Nephron progenitor cell (in vitro differentiated cells): ENCODE measurements around the gene LTBP2.

Experiments
- DNase-seq: peaks from one replicate; pipeline ENCODE4 v3.0.0; 2021
- H3K27ac Mint-ChIP-seq: 2 replicates; pipeline ENCODE4 v1.8.0; 2021; ENCODE audit warnings: mild to moderate bottlenecking, moderate library complexity, mixed read lengths
- H3K27me3 Mint-ChIP-seq: 2 replicates; pipeline ENCODE4 v1.8.0; 2021; ENCODE audit warnings: mild to moderate bottlenecking, low read depth, mixed read lengths; ENCODE audit not compliant: poor library complexity
- H3K36me3 Mint-ChIP-seq: 2 replicates; pipeline ENCODE4 v1.8.0; 2021; ENCODE audit warnings: low read depth, mixed read lengths
- H3K4me1 Mint-ChIP-seq: 2 replicates; pipeline ENCODE4 v1.8.0; 2021; ENCODE audit warnings: mixed read lengths
- H3K4me3 Mint-ChIP-seq: 2 replicates; pipeline ENCODE4 v1.8.0; 2021; ENCODE audit warnings: mild to moderate bottlenecking, moderate library complexity, mixed read lengths
- H3K9me3 Mint-ChIP-seq: 2 replicates; pipeline ENCODE4 v1.8.0; 2021; ENCODE audit warnings: mild to moderate bottlenecking, moderate library complexity, mixed read lengths
- CTCF ChIP-seq: fragments of 200-600 bp; sonication (generic); IDR thresholded peaks from 2 replicates; pipeline ENCODE4 v1.5.0; 2021; ENCODE audit warnings: antibody characterized with exemption

LTBP2 gene

GRCh38 chr14:74645756-74646470, 33.9 kb upstream of the LTBP2 start:
- no peaks in the 10 kb centered on the region for H3K9me3 Mint-ChIP-seq
- H3K4me1 Mint-ChIP-seq = peaks cover 22% of the 10 kb centered on the region
- no peaks in the 10 kb centered on the region for H3K36me3 Mint-ChIP-seq
- DNase-seq = no peak
- no peak overlapping the region for H3K4me3 Mint-ChIP-seq
- TF ChIP-seq CTCF = no peak
- H3K27me3 Mint-ChIP-seq = peaks cover 6% of the 10 kb centered on the region
- peak overlapping the region; percentile 34 for H3K27ac Mint-ChIP-seq

- no peak for DNase-seq
- no peaks in the 10 kb centered on the region for H3K9me3 Mint-ChIP-seq
- no peak for TF ChIP-seq CTCF
- no peak overlapping the region for H3K27ac Mint-ChIP-seq
- peaks cover 10% of the 10 kb centered on the region for H3K27me3 Mint-ChIP-seq
- H3K36me3 Mint-ChIP-seq = no peaks in the 10 kb centered on the region
- H3K4me3 Mint-ChIP-seq = no peak overlapping the region
- H3K4me1 Mint-ChIP-seq = peaks cover 22% of the 10 kb centered on the region
Measured at GRCh38 chr14:74645244-74645643, 33.2 kb upstream of the LTBP2 start.

GRCh38 chr14:74641601-74642391, 29.8 kb upstream of the LTBP2 start:
- Mint-ChIP-seq H3K27ac (no peak overlapping the region), H3K27me3 (peaks cover 12% of the 10 kb centered on the region), H3K4me1 (peaks cover 20% of the 10 kb centered on the region), H3K9me3 (no peaks in the 10 kb centered on the region), H3K4me3 (no peak overlapping the region), H3K36me3 (no peaks in the 10 kb centered on the region)
- no peak for DNase-seq
- no peak for TF ChIP-seq CTCF

GRCh38 chr14:74638966-74639365, 26.9 kb upstream of the LTBP2 start:
- peaks cover 38% of the 10 kb centered on the region for H3K4me1 Mint-ChIP-seq
- TF ChIP-seq CTCF = no peak
- no peaks in the 10 kb centered on the region for H3K36me3 Mint-ChIP-seq
- DNase-seq = no peak
- no peaks in the 10 kb centered on the region for H3K9me3 Mint-ChIP-seq
- H3K27me3 Mint-ChIP-seq = peaks cover 12% of the 10 kb centered on the region
- H3K27ac Mint-ChIP-seq = no peak overlapping the region
- H3K4me3 Mint-ChIP-seq = no peak overlapping the region

- TF ChIP-seq CTCF = no peak
- Mint-ChIP-seq H3K27me3 (peaks cover 11% of the 10 kb centered on the region), H3K4me3 (no peak overlapping the region), H3K9me3 (no peaks in the 10 kb centered on the region), H3K27ac (no peak overlapping the region), H3K4me1 (peaks cover 43% of the 10 kb centered on the region), H3K36me3 (no peaks in the 10 kb centered on the region)
- DNase-seq = no peak
Measured at GRCh38 chr14:74638066-74638465, 26.0 kb upstream of the LTBP2 start.

GRCh38 chr14:74637178-74637550, 25.1 kb upstream of the LTBP2 start:
- Mint-ChIP-seq H3K9me3 (no peaks in the 10 kb centered on the region), H3K4me1 (peaks cover 47% of the 10 kb centered on the region), H3K27ac (peak overlapping the region; percentile 94), H3K4me3 (peak overlapping the region; percentile 27), H3K36me3 (no peaks in the 10 kb centered on the region), H3K27me3 (peaks cover 10% of the 10 kb centered on the region)
- TF ChIP-seq CTCF = no peak
- DNase-seq = peak; percentile 25
